Measurements from ENCODE around the gene FLVCR2. TPM values are rescaled to one million over a fixed set of nuclear protein-coding genes. Genes with fewer than 3 reads are reported as not detected.
"Not testable (repeated sequence)": the region's sequence is repeated elsewhere in the genome, so short reads cannot be mapped to it uniquely, and the experiment has no call there.

Gene FLVCR2
- total RNA-seq, 4 donors from 2014 or later: 1.9 to 5.8 (median 4.1) TPM

GRCh38 chr14:75591987-75592575, 13.7 kb downstream of the FLVCR2 start:
- TF ChIP-seq POLR2AphosphoS5 (IDR thresholded peaks at IDR 0.05) (no peak), POLR2A (IDR thresholded peaks at IDR 0.05) (no peak), EP300 (IDR thresholded peaks at IDR 0.05) (no peak), CTCF (IDR thresholded peaks at IDR 0.05) (no peak)
- no peak overlapping the region for H3K27ac ChIP-seq
- H3K4me1 ChIP-seq: no peaks in the 10 kb centered on the region
- H3K9me3 ChIP-seq: no peaks in the 10 kb centered on the region
- no peaks in the 10 kb centered on the region for H3K27me3 ChIP-seq
- H3K4me3 ChIP-seq: no peak overlapping the region
- ATAC-seq: no peak
- no peaks in the 10 kb centered on the region for H3K36me3 ChIP-seq

- Histone ChIP-seq H3K4me1 (no peaks in the 10 kb centered on the region), H3K9me3 (no peaks in the 10 kb centered on the region), H3K27me3 (no peaks in the 10 kb centered on the region), H3K27ac (no peak overlapping the region), H3K4me3 (no peak overlapping the region), H3K36me3 (no peaks in the 10 kb centered on the region)
- 87 to 94% methylated on average over 2 to 3 of the region's 3 CpGs for WGBS, 2 donors (ENCODE audit: low coverage in 1 of 2)
- ATAC-seq: no peak
- TF ChIP-seq POLR2A (IDR thresholded peaks at IDR 0.05) (no peak), POLR2AphosphoS5 (IDR thresholded peaks at IDR 0.05) (no peak)
Observed at GRCh38 chr14:75595226-75595625, 16.8 kb downstream of the FLVCR2 start.

- TF ChIP-seq CTCF (IDR thresholded peaks at IDR 0.05): no peak
- TF ChIP-seq POLR2A (IDR thresholded peaks at IDR 0.05): no peak
- TF ChIP-seq POLR2AphosphoS5 (IDR thresholded peaks at IDR 0.05): no peak
- TF ChIP-seq EP300 (IDR thresholded peaks at IDR 0.05): no peak
- Histone ChIP-seq H3K9me3 (no peaks in the 10 kb centered on the region), H3K27ac (no peak overlapping the region), H3K4me1 (no peaks in the 10 kb centered on the region), H3K27me3 (no peaks in the 10 kb centered on the region), H3K4me3 (no peak overlapping the region), H3K36me3 (no peaks in the 10 kb centered on the region)
- ATAC-seq: no peak
- WGBS, 2 donors (ENCODE audit: low coverage in 1 of 2): 59 to 70% methylated on average over 2 to 3 of the region's 3 CpGs
Observed at GRCh38 chr14:75597149-75597548, 18.7 kb downstream of the FLVCR2 start.

DNA sequence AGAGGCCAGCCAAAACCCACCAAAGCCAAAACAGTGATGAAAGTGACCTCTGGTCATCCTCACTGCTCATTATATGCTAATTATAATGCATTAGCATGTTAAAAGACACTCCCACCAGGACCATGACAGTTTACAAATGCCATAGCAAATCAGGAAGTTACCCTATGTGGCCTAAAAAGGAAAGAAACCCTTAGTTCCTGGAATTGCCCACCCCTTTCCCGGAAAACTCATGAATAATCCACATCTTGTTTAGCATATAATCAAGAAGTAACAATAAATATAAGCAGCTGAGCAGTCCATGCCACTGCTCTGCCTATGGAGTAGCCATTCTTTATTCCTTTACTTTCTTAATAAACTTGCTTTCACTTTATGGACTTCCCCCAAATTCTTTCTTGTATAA, 21.7 kb downstream of the FLVCR2 start:
- not testable (repeated sequence) for H3K4me1 ChIP-seq, H3K27me3 ChIP-seq, H3K36me3 ChIP-seq, ATAC-seq, H3K27ac ChIP-seq, H3K4me3 ChIP-seq, H3K9me3 ChIP-seq
- WGBS, 2 donors (ENCODE audit: low coverage in 1 of 2): 69 to 100% methylated on average over 1 of the region's 1 CpG

- ATAC-seq, H3K36me3 ChIP-seq, H3K4me3 ChIP-seq, H3K27ac ChIP-seq, H3K9me3 ChIP-seq, H3K4me1 ChIP-seq, H3K27me3 ChIP-seq: not testable (repeated sequence)
- WGBS, 2 donors (ENCODE audit: low coverage in 1 of 2): 91 to 93% methylated on average over 6 of the region's 6 CpGs
Observed at GRCh38 chr14:75601061-75601460, 22.6 kb downstream of the FLVCR2 start.

DNA sequence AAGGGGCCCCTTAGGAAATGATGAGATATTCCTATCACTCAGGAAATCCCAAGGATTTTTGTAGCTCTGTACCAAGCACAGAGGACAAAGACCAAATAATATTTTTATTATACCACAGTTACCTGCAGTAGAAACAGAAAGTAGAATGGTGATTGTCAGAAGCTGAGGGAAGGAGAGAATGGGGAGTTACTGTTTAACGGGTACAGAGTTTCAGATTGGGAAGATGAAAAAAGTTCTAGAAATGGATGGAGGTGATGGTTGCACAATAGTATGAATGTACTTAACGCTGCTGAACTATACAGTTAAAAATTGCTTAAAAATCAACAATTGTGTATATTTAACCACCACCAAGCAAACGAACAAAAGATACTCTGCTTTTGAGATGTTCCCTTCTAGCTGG, 24.1 kb downstream of the FLVCR2 start:
- H3K9me3 ChIP-seq: no peaks in the 10 kb centered on the region
- ATAC-seq: no peak
- H3K36me3 ChIP-seq: no peaks in the 10 kb centered on the region
- H3K4me3 ChIP-seq: no peak overlapping the region
- no peaks in the 10 kb centered on the region for H3K27me3 ChIP-seq
- H3K27ac ChIP-seq: no peak overlapping the region
- TF ChIP-seq EP300 (IDR thresholded peaks at IDR 0.05) (no peak), POLR2AphosphoS5 (IDR thresholded peaks at IDR 0.05) (no peak), POLR2A (IDR thresholded peaks at IDR 0.05) (no peak), CTCF (IDR thresholded peaks at IDR 0.05) (no peak)
- 76 to 81% methylated on average over 2 to 3 of the region's 3 CpGs for WGBS, 2 donors (ENCODE audit: low coverage in 1 of 2)
- peaks cover 0 to 4% (median 0%) of the 10 kb centered on the region in 3 donors for H3K4me1 ChIP-seq
